HepG2 (cell line): ENCODE results near the gene MBTD1. TPM values are rescaled to one million over a fixed set of nuclear protein-coding genes. Genes with fewer than 3 reads are reported as not detected.

Experiments used
- ATAC-seq: fragments of 200-7000 bp; cut with Tn5 transposase; 3 replicates; pipeline ENCODE4 v1.9.1; 2020; ENCODE audit warnings: mild to moderate bottlenecking, moderate library complexity
- BruUV-seq: library from RNA; stranded (reverse); fragments of 400-500 nt; replicated peaks from 2 replicates; lab custom pipeline; 2021; lab: Mats Ljungman, UMichigan
- CTCF ChIA-PET: fragments of 300-600 bp; formaldehyde crosslinking; extraction: SDS; loops from one replicate; lab custom pipeline; 2021; ENCODE audit warnings: low total read pairs, inconsistent platforms, low intra/inter-chr PET ratio; lab: Yijun Ruan, JAX
- POLR2A ChIA-PET: fragments of 350-600 bp; sonication (Branson Sonifier 250); formaldehyde crosslinking; loops from one replicate; lab custom pipeline; 2020; ENCODE audit warnings: antibody characterized with exemption, inconsistent platforms; lab: Yijun Ruan, JAX
- DNase-seq: peaks from one replicate; pipeline ENCODE4 v3.0.0-alpha.2; 2015; ENCODE audit warnings: low spot score
- FAIRE-seq: peaks from 3 replicates; lab custom pipeline; 2011; peaks lifted over from hg19 to GRCh38; lab: Jason Lieb, UNC
- H2AFZ ChIP-seq: one replicate; pipeline ENCODE4 v1.6.1; 2011; ENCODE audit warnings: low read length, inconsistent platforms
- H3K27ac ChIP-seq: fragments of 300-600 bp; 3 replicates; pipeline ENCODE4 v1.8.0; 2011; ENCODE audit warnings: mixed run types, mild to moderate bottlenecking, mixed read lengths, low read length, inconsistent platforms; ENCODE audit not compliant: insufficient read depth; ENCODE audit errors: extremely low read length
- H3K27me3 ChIP-seq, 2 experiments: fragments of 200-600 bp in 1 of 2; 2 replicates in 1 of 2; 3 replicates in 1 of 2; pipeline versions ENCODE4 v1.6.0 to v1.8.0; 2011; ENCODE audit warnings: low read length in 2 of 2, mild to moderate bottlenecking in 2 of 2, moderate library complexity in 2 of 2, inconsistent platforms in 1 of 2; ENCODE audit not compliant: insufficient read depth in 2 of 2, control insufficient read depth in 1 of 2
- H3K36me3 ChIP-seq, 2 experiments: fragments of 200-600 bp in 1 of 2; replicated peaks in 1 of 2; 2 replicates in 1 of 2; 3 replicates in 1 of 2; pipeline versions ENCODE4 v1.5.1 to v1.8.0; 2011; ENCODE audit warnings: low read length in 2 of 2, inconsistent platforms in 1 of 2; ENCODE audit not compliant: insufficient read depth in 2 of 2, control insufficient read depth in 1 of 2
- H3K4me1 ChIP-seq: 2 replicates; pipeline ENCODE4 v1.5.1; 2012; ENCODE audit warnings: low read length, inconsistent platforms; ENCODE audit not compliant: insufficient read depth
- H3K4me2 ChIP-seq: 2 replicates; pipeline ENCODE4 v1.6.0; 2011; ENCODE audit warnings: low read depth, low read length, inconsistent platforms
- H3K4me3 ChIP-seq, 3 experiments: fragments of 200-600 bp in 1 of 3; sonication (generic), shearing (Covaris generic) in 1 of 3; replicated peaks in 1 of 3; 2 replicates each; pipeline ENCODE4 v1.5.1; 2011 to 2016; ENCODE audit warnings: low read length in 3 of 3, inconsistent platforms in 2 of 3, low read depth in 2 of 3, mild to moderate bottlenecking in 2 of 3, control low read depth in 1 of 3, mixed read lengths in 1 of 3; ENCODE audit not compliant: insufficient read depth in 1 of 3
- H3K79me2 ChIP-seq: one replicate; pipeline ENCODE4 v1.6.1; 2011; ENCODE audit warnings: low read length, inconsistent platforms; ENCODE audit not compliant: insufficient read depth
- H3K9ac ChIP-seq: 2 replicates; pipeline ENCODE4 v1.6.0; 2011; ENCODE audit warnings: mild to moderate bottlenecking, low read depth, low read length, inconsistent platforms; ENCODE audit not compliant: insufficient read depth
- H3K9me3 ChIP-seq: 2 replicates; pipeline ENCODE4 v1.5.1; 2012; ENCODE audit warnings: mild to moderate bottlenecking, low read length
- H4K20me1 ChIP-seq: 2 replicates; pipeline ENCODE4 v1.6.0; 2011; ENCODE audit warnings: inconsistent platforms, mild to moderate bottlenecking, low read length, moderate library complexity; ENCODE audit not compliant: insufficient read depth
- AHR ChIP-seq: IDR thresholded peaks from 2 replicates; pipeline ENCODE4 v1.6.1; 2018; ENCODE audit warnings: missing genetic modification reagents, missing compliant biosample characterization
- ARID2 ChIP-seq: sonication (generic); formaldehyde crosslinking; IDR thresholded peaks from 2 replicates; pipeline ENCODE4 v1.8.1; 2022; ENCODE audit warnings: mild to moderate bottlenecking, missing genetic modification reagents, borderline replicate concordance
- ARID4A ChIP-seq: sonication (generic); formaldehyde crosslinking; IDR thresholded peaks from 2 replicates; pipeline ENCODE4 v1.5.0; 2020; ENCODE audit warnings: mild to moderate bottlenecking, missing genetic modification reagents, borderline replicate concordance
- ATF3 ChIP-seq: sonication (generic); formaldehyde crosslinking; IDR thresholded peaks from 2 replicates; pipeline ENCODE4 v1.4.0; 2020; ENCODE audit warnings: missing genetic modification reagents
- DRAP1 ChIP-seq: IDR thresholded peaks from 2 replicates; pipeline ENCODE4 v1.6.1; 2016; ENCODE audit warnings: missing genetic modification reagents, missing compliant biosample characterization
- RNF219 ChIP-seq: sonication (generic); formaldehyde crosslinking; IDR thresholded peaks from 2 replicates; pipeline ENCODE4 v1.5.0; 2020; ENCODE audit warnings: mild to moderate bottlenecking, missing genetic modification reagents
- ZBTB21 ChIP-seq: sonication (generic); formaldehyde crosslinking; IDR thresholded peaks from 2 replicates; pipeline ENCODE4 v1.4.0; 2020; ENCODE audit warnings: missing genetic modification reagents
- ZNF138 ChIP-seq: sonication (generic); formaldehyde crosslinking; IDR thresholded peaks from 2 replicates; pipeline ENCODE4 v1.5.0; 2020; ENCODE audit warnings: mild to moderate bottlenecking, low read depth, missing genetic modification reagents
- ZNF224 ChIP-seq: sonication (generic); formaldehyde crosslinking; IDR thresholded peaks from 2 replicates; pipeline ENCODE4 v1.5.0; 2020; ENCODE audit warnings: mild to moderate bottlenecking, missing genetic modification reagents
- ZNF281 ChIP-seq: sonication (generic); formaldehyde crosslinking; IDR thresholded peaks from 2 replicates; pipeline ENCODE4 v1.4.0; 2020; ENCODE audit warnings: missing genetic modification reagents, borderline replicate concordance
- ZNF576 ChIP-seq: sonication (generic); formaldehyde crosslinking; IDR thresholded peaks from 2 replicates; pipeline ENCODE4 v1.4.0; 2020; ENCODE audit warnings: mild to moderate bottlenecking, missing genetic modification reagents
- ZSCAN30 ChIP-seq: sonication (generic); formaldehyde crosslinking; IDR thresholded peaks from 2 replicates; pipeline ENCODE4 v1.5.0; 2020; ENCODE audit warnings: mild to moderate bottlenecking, missing genetic modification reagents
- WGBS: methylation state at CpG from one replicate; pipeline ENCODE4 v1.1.6; 2017; ENCODE audit warnings: low lambda C conversion rate; 5-methylcytosine and 5-hydroxymethylcytosine counted together
- in situ Hi-C: cut with HindIII; loops from 2 replicates; pipeline ENCODE4 v1.10.0; 2017; ENCODE audit warnings: low pct_unique_long_range_greater_than_20kb; ENCODE audit not compliant: extremely low pct_ligation_motif_present
- intact Hi-C: fragments of 100-400 bp; cut with micrococcal nuclease; formaldehyde crosslinking; loops from one replicate; pipeline ENCODE4 v1.10.0; 2022; ENCODE audit not compliant: unreplicated experiment
- polyA plus RNA-seq, 8 experiments: library from polyadenylated mRNA; depleted of rRNA in 3 of 8; stranded (reverse) in 7 of 8; unstranded in 1 of 8; fragments of >200 nt; fragmentation: Illumina TruSeq in 4 of 8; extraction: Trizol in 4 of 8; gene quantifications; 2 replicates each; pipeline versions ENCODE4 v1.2.1 to v1.2.3, GENCODE V29; 2011 to 2016; ENCODE audit warnings: low read depth in 4 of 8, missing spikeins in 1 of 8, mixed read lengths in 1 of 8; ENCODE audit not compliant: insufficient read depth in 1 of 8
- total RNA-seq, 5 experiments: library from RNA; depleted of rRNA; stranded (reverse); fragments of >200 nt; fragmentation: Illumina TruSeq; extraction: Trizol; gene quantifications; 2 replicates each; pipeline ENCODE4 v1.2.3, GENCODE V29; 2016; ENCODE audit warnings: low read depth in 1 of 5

Gene MBTD1
- total and polyA plus RNA-seq, 2 of the 13 experiments (the other 11 are each of a cell fraction or from before 2014, with no cell fraction given), result 20.9 TPM

- no peaks in the 10 kb centered on the region for H3K9me3 ChIP-seq
- peaks cover 5 to 20% of the 10 kb centered on the region in 2 experiments for H3K36me3 ChIP-seq
- intact Hi-C loops (loop anchor here (1.0 kb wide), 3 partner anchors 30 to 151 kb away; no protein-coding TSS in a partner anchor), in situ Hi-C loops (loop anchor here (5.0 kb wide), 1 partner anchor 150 kb away; no protein-coding TSS in a partner anchor)
- ATAC-seq (peak; percentile 16), FAIRE-seq (no peak), DNase-seq (peak; percentile 27)
- ChIA-PET POLR2A (interaction anchor here (0.6 to 4.1 kb wide), 19 partner anchors 8 to 299 kb away, joined by 3 to 43 read pairs (median 4); partner anchors contain the start of genes NME2, SPAG9 and UTP18), CTCF (interaction anchor here (0.8 to 3.3 kb wide), 4 partner anchors 32 to 152 kb away, joined by 3 to 38 read pairs (median 10); partner anchors contain the start of gene SPAG9)
- peak overlapping the region; percentile 55 to 94 (median 73) for H3K4me3 ChIP-seq
- 5% methylated on average over 8 of the region's 8 CpGs for WGBS
- peak overlapping the region; percentile 88 for H3K9ac ChIP-seq
- H3K79me2 ChIP-seq, result peaks cover 42% of the 10 kb centered on the region
- peak overlapping the region; percentile 76 for H3K27ac ChIP-seq
- H2AFZ ChIP-seq, result peak overlapping the region; percentile 96
- TSS peak; percentile 99 for BruUV-seq
- H3K4me1 ChIP-seq, result peaks cover 50% of the 10 kb centered on the region
- H4K20me1 ChIP-seq, result no peaks in the 10 kb centered on the region
- H3K4me2 ChIP-seq, result peak overlapping the region; percentile 97
- no peaks in the 10 kb centered on the region; a peak in 1 of 5 replicates for H3K27me3 ChIP-seq
- TF ChIP-seq ZSCAN30, result peak; percentile 19; the same call in 1 of the 2 replicates
- no peak for TF ChIP-seq ZNF281 (CRISPR knock-in tag)
- TF ChIP-seq DRAP1 (CRISPR knock-in tag), result no peak
- TF ChIP-seq RNF219, result peak; percentile 6; the same call in 1 of the 2 replicates
- 0 out of 2 replicates have a peak, but pooled peaks have one; percentile 17 for TF ChIP-seq ARID2
- no peak for TF ChIP-seq AHR
- no peak for TF ChIP-seq ZNF576 (CRISPR knock-in tag)
- TF ChIP-seq ZBTB21 (CRISPR knock-in tag), result peak; percentile 67
- TF ChIP-seq ATF3 (CRISPR knock-in tag), result 0 out of 2 replicates have a peak, but pooled peaks have one; percentile 34
- no peak for TF ChIP-seq ARID4A
- no peak for TF ChIP-seq ZNF224 (CRISPR knock-in tag)
- 0 out of 2 replicates have a peak, but pooled peaks have one; percentile 2 for TF ChIP-seq ZNF138 (CRISPR knock-in tag)
Measured at GRCh38 chr17:51152766-51153209, 107.1 kb downstream of the MBTD1 start.
